Measurements from ENCODE around the gene CCDC107.
A peak's percentile ranks its signal among the peaks of the same experiment; 100 is the strongest.
"Not testable (repeated sequence)": the region's sequence is repeated elsewhere in the genome, so short reads cannot be mapped to it uniquely, and the experiment has no call there.

Gene CCDC107

DNA sequence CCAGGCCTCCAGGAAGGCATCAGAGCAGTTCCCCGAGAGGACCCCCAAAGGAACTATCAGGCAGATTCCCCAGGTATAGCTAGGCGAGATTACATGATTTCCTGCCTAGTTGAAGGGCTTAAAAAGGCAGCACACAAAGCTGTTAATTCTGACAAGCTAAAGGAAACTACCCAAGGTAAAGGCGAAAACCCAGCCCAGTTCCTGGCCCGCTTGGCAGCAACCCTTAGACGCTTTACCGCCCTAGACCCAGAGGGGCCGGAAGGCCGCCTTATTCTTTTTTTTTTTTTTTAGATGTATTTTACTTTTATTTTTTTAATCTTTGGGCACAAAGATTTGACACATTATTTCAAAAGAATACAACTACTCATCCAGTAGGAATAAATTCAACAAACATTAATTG is 19.3 kb upstream of the CCDC107 start:
- DNase-seq (ENCODE audit: low read depth in 3 of 3) = not testable (repeated sequence)

GRCh38 chr9:35639225-35639624 is 18.9 kb upstream of the CCDC107 start:
- DNase-seq (ENCODE audit: low read depth in 3 of 3) = not testable (repeated sequence)

DNA sequence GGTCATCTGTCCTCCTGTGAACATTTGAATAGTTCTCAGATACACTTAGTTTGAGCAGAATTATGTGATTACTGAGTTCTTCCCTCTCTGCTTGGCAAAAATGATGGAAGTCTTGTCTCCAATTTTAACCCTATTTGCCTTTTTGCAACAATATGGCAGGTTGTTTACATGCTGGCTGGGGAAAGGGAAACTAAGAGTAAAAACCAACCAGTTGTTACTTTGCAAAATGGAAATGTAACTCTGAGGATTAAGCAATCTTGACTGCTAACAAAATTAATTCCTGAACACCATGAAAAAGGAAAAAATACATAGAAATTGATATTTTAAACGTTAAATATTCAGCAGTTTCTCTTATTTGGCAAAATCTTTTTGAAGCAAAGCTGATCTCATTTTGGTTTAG is 18.5 kb upstream of the CCDC107 start:
- no peak for DNase-seq (ENCODE audit: low read depth in 3 of 3)

DNA sequence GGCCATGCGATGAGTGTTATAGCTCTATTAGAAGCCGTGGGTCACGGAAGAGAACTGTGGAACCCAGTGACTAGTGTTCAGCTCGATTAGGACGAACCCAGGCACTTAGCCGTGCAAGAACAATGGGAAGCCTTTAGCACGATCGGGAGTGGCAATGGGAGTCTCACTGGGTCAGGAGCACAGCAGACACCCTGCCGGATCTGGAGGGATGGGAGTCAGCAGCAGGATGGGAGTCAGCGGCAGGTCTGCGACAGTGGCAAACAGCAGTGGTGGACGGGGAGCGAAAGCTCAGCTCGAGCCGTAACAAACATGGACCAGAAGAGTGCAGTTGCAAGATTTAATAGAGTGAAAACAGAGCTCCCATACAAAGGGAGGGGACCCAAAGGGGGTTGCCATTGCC is 17.7 kb upstream of the CCDC107 start:
- not testable (repeated sequence) for DNase-seq (ENCODE audit: low read depth in 3 of 3)

DNA sequence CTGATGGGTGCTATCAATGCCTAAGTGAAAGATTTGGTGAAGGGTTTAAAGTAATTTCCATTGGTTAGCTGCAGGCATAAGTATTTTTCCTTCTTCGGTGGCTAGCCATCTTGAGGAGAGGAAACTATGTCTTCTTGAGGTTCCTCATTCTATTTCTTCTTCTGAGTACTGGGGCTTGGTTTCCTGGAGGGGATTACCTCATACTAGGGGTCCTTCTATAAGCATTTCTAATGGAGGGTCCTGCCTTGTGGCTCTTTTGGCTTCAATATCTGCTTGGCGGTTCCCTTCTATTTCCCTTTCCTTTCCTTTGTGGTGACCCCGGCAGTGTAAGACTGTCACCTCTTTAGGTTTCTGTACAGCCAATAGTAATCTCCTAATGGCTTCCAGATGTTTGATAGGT is 16.6 kb upstream of the CCDC107 start:
- DNase-seq (ENCODE audit: low read depth in 3 of 3) = not testable (repeated sequence)

DNA sequence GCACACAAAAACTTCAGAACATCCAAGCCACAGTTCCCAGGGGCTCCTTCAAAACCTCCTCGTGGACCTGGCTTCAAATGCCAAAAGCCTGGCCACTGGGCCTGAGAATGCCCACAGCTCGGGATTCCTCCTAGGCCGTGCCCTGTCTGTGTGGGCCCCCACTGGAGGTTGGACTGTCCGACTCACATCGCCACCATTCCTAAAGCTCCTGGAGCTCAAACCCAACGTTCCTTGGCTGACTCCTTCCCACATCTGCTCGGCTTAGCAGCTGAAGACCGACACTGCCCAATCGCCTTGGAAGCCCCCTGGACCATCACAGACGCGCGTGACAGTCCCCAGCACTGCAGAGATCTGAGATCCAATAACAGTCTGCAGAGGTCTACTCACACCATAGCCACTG is 15.0 kb upstream of the CCDC107 start:
- no peak for DNase-seq (ENCODE audit: low read depth in 3 of 3)

DNA sequence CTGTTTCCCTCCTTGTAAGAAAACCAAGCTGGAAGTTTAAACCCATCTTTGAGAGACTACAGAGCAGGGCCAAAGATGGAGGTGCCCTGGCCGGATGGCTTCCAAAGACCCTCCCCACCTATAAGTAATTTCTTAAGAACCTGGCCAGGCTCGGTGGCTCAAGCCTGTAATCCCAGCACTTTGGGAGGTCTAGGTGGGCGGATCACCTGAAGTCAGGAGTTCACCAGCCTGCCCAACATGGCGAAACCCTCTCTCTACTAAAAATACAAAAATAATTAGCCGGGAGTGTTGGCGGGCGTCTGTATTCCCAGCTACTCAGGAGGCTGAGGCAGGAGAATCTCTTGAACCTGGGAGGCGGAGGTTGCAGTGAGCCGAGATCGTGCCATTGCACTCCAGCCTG is 12.4 kb upstream of the CCDC107 start:
- not testable (repeated sequence) for DNase-seq (ENCODE audit: low read depth in 3 of 3)

- DNase-seq (ENCODE audit: low read depth in 3 of 3) = no peak
Measured at GRCh38 chr9:35646153-35646532, 11.9 kb upstream of the CCDC107 start.

DNA sequence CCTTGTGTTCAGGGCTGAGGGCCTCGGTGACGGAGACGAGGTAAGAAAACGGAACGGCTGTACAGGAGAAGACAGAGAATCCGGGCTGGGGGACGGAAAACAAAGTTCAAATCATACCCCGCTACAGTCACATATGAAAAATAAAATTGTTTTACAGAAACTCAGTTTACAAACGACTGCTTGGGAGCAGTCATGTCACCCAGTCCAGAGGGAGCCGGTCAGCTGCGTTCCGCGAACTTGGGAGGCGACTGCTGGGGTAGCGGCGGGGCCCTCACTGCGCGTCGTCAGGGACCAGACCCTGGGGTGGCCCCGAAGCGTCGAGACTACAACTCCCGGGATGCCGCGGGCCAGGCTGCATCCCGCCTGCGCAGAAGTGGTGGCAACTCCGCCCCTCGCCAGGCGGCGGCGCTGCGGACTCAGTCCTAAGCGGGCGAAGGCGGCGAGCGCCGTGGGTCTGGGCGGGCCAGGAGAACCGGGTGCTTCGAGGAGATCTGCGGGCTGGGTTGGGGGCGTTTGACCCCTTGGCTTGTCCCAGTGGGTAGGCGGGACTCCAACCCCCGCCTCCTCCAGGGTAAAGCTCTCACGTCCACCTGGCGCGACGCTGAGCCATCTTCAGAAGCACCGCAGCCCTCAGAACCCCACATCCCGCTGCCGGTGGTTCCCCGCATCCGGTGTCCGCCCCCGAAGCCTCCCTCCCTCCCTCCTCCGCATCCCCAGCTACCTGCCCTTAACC is 11.4 kb upstream of the CCDC107 start:
- DNase-seq (ENCODE audit: low read depth in 3 of 3) = peak; percentile 81 to 88 (median 83)

DNA sequence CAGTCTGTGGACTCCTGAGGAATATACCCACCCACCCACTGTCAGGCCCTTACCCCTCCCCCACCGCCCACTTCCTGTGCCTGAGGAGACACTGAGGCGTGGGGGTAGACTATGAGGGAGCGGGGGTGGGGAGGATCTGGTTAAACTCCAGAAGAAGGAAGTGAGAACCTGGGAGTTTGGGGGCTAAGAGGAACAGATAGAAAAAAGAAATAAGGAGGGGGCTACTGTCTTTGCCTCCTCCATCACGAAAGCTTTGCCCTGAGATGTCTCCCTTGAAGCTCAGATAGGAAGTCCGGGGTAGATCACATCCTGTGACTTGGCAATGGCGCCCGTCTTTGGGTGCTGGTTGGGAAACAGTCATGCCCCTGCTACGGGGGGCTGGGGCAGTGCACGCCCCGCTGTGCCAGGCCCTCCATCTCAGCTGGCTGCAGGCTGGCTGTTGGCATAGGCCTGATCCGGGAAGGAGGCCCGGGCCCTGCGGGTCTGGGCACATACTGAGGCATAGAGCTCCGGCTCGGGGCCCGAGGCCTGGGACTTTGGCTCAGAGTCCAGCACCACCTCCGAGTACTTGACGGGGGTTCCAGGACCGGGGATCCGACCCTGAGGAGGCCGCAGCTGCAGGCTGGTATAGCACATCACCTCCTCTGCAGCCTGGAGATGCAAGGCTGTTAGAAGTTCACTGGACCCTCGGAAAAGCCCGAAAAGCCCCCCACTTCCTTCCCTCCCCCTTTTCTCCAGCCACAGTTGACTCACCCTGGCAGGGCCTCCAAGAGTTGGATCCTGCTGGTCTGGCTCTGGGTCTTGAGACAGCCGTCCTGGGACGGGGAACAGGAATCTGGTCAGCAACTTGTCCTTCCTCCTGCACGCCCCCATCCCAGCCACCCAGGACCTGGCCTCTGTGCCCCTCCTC is 8.4 kb upstream of the CCDC107 start:
- no peak for DNase-seq (ENCODE audit: low read depth in 3 of 3)

DNA sequence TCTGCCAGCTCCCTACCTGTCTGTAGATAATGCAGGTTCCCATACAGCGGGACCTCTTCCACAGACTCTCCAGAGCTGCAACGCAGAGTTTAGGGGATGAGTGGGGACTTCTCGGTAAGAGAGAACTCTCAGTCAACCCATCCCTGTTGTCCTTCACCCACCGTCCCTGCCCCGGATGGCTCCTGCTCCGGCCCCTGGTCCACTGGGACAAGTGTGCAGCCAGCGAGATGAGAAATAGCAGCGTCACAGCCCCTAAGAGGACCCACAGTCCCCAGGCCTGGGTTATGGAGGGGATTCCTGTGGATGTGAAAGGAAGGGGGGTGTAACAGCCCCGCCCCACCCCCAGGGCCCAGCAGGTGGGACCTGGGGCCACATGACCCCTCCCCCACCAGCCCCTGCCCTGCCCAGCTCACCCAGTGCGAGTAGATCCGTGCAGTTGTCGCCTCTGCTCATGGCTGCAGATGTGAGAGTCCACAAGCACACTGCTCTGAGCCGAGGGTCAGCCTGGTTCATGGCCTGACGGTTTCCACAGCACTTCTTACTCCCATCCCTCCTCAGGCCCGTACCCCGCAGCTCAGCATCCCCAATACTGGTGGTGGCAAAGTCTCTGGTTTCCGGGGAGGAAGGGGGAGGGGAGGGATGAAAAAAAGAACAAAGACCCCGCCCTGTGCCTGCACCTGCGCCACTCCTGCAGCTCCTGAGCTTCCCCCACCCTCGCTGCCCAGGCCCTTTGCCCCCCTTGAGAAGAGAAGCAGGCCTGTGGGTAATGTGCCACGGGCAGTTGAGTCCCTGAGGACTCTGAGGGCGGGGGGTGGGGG is 7.5 kb upstream of the CCDC107 start, which contains the start of gene SIT1:
TSS of gene SIT1 (minus strand) at position 591 of the 818 bp plus-strand sequence. CDS start at position 513, 78 bp downstream.
- no peak for DNase-seq (ENCODE audit: low read depth in 3 of 3)

DNA sequence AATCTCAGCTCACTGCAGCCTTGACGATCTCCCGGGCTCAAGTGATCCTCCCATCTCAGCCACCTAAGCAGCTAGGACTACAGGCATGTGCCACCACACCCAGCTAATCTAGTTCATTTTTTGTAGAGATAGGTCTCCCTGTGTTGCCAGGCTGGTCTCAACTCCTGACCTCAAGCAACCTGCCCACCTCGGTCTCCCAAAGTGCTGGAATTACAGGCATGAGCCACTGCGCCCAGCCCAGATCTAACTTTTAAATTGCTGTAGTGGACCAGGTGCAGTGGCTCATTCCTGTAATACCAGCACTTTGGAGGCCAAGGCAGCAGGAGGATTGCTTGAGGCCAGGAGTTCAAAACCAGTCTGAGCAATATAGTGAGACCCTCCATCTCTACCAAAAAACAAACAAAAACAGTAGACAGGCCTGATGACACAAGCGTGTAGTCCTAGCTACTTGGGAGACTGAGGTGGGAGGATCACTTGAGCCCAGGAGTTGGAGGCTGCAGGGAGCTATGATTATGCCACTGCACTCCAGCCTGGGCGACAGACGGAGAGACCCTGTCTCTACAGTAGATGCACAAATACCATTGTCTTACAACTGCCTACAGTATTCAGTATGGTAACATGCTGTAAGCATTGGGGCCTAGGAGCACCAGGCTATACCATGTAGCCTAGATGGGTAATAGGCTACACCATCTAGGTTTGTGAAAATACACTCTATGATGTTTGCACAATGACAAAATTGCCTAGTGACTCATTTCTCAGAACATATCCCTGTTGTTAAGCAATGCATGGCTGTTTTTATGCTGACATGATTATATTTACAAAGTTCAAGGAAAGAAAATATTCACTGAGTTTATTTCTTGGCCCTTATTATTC is 5.9 kb upstream of the CCDC107 start:
- no peak for DNase-seq (ENCODE audit: low read depth in 3 of 3)

- DNase-seq (ENCODE audit: low read depth in 3 of 3) = no peak
Measured at GRCh38 chr9:35652829-35653209, 5.3 kb upstream of the CCDC107 start.

GRCh38 chr9:35653611-35654010 is 4.5 kb upstream of the CCDC107 start:
- DNase-seq (ENCODE audit: low read depth in 3 of 3) = no peak

DNA sequence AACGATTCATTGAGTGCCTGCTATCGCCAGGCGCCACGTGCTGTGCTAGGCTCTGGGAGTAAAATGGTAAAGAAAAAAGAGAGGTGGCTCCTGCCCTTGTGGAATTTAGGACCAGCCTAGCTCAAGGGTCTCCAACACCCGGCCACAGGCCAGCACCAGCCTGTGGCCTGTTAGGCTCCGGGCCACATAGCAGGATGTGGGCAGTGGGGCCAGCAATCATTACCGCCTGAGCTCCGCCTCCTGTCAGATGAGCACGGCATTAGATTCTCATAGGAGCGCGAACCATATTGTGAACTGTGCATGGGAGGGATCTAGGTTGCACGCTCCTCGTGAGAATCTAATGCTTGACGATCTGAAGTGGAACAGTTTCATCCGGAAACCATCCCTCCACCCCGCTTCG is 1.7 kb upstream of the CCDC107 start:
- DNase-seq (ENCODE audit: low read depth in 3 of 3) = no peak

- no peak for DNase-seq (ENCODE audit: low read depth in 3 of 3)
Measured at GRCh38 chr9:35656831-35657545, 1.1 kb upstream of the CCDC107 start.

GRCh38 chr9:35657546-35658136 is 451 bp upstream of the CCDC107 start, which contains the start of gene RMRP:
Gene RMRP (minus strand): TSS chr9:35658019.
- peak; percentile 89 to 91 (median 90) for DNase-seq (ENCODE audit: low read depth in 3 of 3)

GRCh38 chr9:35658968-35659220 is 802 bp downstream of the CCDC107 start:
- no peak for DNase-seq (ENCODE audit: low read depth in 3 of 3)

DNA sequence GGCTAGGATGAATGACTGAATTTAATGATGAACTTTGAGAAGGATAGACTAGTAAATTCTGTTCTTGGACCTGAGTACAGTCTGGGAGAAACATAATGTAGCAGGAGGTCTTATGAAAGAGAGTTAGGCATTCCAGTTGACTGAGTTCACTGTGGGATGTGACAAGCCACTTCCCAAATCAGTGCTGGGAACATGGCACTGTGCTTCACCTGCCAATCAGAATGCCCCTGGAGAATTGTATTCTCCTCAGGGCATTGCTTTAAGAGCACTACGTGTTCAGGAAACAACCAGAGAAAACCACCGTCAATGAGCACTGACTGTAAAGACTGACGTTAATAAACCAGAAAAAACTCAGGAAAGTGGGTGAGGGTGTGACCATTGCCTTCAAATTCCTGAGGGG is 1.2 kb downstream of the CCDC107 start:
- DNase-seq (ENCODE audit: low read depth in 3 of 3) = no peak

DNA sequence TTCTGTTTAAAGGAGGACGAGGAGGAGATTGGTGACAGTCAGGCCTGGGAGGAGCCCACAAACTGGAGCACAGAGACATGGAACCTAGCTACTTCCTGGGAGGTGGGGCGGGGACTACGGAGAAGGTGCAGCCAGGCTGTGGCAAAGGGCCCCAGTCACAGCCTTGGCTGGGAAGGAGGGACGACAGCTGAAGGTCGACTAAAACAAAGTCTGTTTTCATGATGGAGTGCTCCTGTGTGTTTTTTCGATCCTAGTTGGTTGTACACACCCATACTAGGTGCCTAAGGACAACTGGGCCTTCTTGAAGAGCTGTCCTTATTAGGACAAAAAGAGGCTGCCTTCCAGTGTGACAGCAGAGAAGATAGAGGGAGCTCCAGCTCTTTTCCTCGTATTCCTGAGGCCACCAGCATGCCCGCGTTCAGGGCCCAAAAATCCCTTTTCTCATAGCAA is 2.9 kb downstream of the CCDC107 start:
- no peak for DNase-seq (ENCODE audit: low read depth in 3 of 3)
